Right cardiac atrium (tissue), 5 donors: ENCODE measurements around the gene SIPA1L3. TPM values are rescaled to one million over a fixed set of nuclear protein-coding genes. Genes with fewer than 3 reads are reported as not detected.

Experiments used
- ATAC-seq, 2 donors: fragments of 200-7000 bp; cut with Tn5 transposase; one replicate each; pipeline versions ENCODE4 v1.8.0 to v1.9.1; 2020; ENCODE audit warnings: moderate library complexity in 2 of 2, mild to moderate bottlenecking in 1 of 2
- DNase-seq, 3 donors: peaks; one replicate each; pipeline ENCODE4 v3.0.0-alpha.2; 2020
- H3K27ac ChIP-seq: one replicate; pipeline ENCODE4 v1.5.1; 2013; ENCODE audit warnings: mild to moderate bottlenecking, low read length, control low read depth, moderate library complexity
- H3K27me3 ChIP-seq: one replicate; pipeline ENCODE4 v1.6.1; 2013; ENCODE audit not compliant: control insufficient read depth, insufficient read depth
- H3K4me1 ChIP-seq: one replicate; pipeline ENCODE4 v1.6.1; 2013; ENCODE audit warnings: low read length; ENCODE audit not compliant: control insufficient read depth, insufficient read depth
- H3K4me3 ChIP-seq: one replicate; pipeline ENCODE4 v1.5.1; 2013; ENCODE audit warnings: low read length, control low read depth
- H3K9me3 ChIP-seq: one replicate; pipeline ENCODE4 v1.6.1; 2013; ENCODE audit warnings: low read length; ENCODE audit not compliant: control insufficient read depth
- WGBS: extraction: QIAGEN DNeasy Blood & Tissue Kit; methylation state at CpG from one replicate; pipeline ENCODE4 v1.1.7; 2013; 5-methylcytosine and 5-hydroxymethylcytosine counted together
- intact Hi-C, 4 donors: fragments of 100-400 bp; cut with DNase I; formaldehyde crosslinking; loops; one replicate each; pipeline versions ENCODE4 v1.11.0 to v1.14.0; 2022 to 2023
- polyA plus RNA-seq: library from polyadenylated mRNA; stranded (reverse); fragments of 200-250 nt; gene quantifications from one replicate; pipeline ENCODE4 v1.2.3, GENCODE V29; 2013
- total RNA-seq, 4 donors: library from RNA; stranded (reverse); fragmentation: NEBNext Ultra II Directional; extraction: Animal tissue kit (Norgen Biotek cat#: 25700); gene quantifications; one replicate each; pipeline ENCODE4 v1.2.1, GENCODE V29; 2021
- donor health status: healthy with polysubstance abuse.
- donor health status: DM: no; HTN: yes; CAD: no.
- donor health status: DM: no; HTN: no; CAD: no.
- donor health status: DM: no; HTN: yes; CAD: no; lungs with severe emphysema.
- donor health status: DM: yes; HTN: yes; CAD: no.

Gene SIPA1L3
- total and polyA plus RNA-seq, 5 donors = 7.5 to 19.8 (median 10.2) TPM

GRCh38 chr19:37946132-37946531, 39.1 kb downstream of the SIPA1L3 start:
- Histone ChIP-seq H3K27me3 (no peaks in the 10 kb centered on the region), H3K4me3 (no peak overlapping the region), H3K9me3 (no peaks in the 10 kb centered on the region), H3K4me1 (no peaks in the 10 kb centered on the region), H3K27ac (no peak overlapping the region)
- DNase-seq = no peak
- 97% methylated on average over 6 of the region's 6 CpGs for WGBS
- no peak for ATAC-seq
- intact Hi-C loops = no loop called here

DNA sequence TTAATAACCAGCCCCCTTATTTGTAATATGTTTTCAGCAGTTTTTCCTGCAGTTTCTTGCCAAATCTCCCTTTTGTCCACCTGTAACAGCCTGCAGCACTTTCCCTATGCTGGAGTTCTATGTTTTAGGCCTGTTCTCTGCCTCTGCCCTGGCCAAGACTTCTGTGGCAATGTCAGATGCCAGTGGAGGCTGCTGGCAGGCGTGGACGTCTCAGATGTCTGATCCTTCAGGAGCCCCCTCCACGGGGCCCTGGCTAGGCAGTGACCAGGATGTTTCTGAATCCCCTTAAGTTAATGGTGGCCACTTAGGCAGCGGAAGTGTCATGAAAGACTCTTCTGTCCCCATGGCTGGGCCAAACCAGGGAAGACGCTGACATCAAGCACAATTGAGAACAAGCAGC, 40.8 kb downstream of the SIPA1L3 start:
- no peaks in the 10 kb centered on the region for H3K27me3 ChIP-seq
- H3K9me3 ChIP-seq = no peaks in the 10 kb centered on the region
- DNase-seq = no peak
- intact Hi-C loops = no loop called here
- WGBS = 85% methylated on average over 5 of the region's 5 CpGs
- H3K4me1 ChIP-seq = no peaks in the 10 kb centered on the region
- H3K27ac ChIP-seq = no peak overlapping the region
- no peak overlapping the region for H3K4me3 ChIP-seq
- ATAC-seq = no peak

DNA sequence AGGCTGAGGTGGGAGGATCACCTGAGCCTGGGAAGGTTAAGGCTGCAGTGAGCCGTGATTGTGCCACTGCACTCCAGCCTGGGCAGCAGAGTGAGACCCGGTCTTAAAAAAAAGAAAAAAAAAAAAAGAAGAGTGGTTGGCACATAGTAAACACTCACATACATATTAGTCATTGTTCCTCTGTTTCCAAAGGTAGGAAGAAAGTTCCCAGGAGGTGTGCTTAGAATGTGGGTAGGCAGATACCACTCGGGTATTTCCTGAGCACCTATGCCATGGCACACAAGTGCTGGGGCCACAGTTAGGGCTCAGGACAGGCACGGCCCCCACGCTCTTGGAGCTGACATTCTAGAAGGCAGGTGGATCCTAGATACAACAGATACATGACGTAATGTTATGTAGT, 41.4 kb downstream of the SIPA1L3 start:
- Histone ChIP-seq H3K4me1 (no peaks in the 10 kb centered on the region), H3K27me3 (no peaks in the 10 kb centered on the region), H3K4me3 (no peak overlapping the region), H3K9me3 (no peaks in the 10 kb centered on the region), H3K27ac (no peak overlapping the region)
- 93% methylated on average over 6 of the region's 6 CpGs for WGBS
- DNase-seq (no peak), ATAC-seq (no peak)
- intact Hi-C loops = no loop called here

- no peak for ATAC-seq
- H3K9me3 ChIP-seq = no peaks in the 10 kb centered on the region
- intact Hi-C loops = no loop called here
- no peak for DNase-seq
- WGBS = 88% methylated on average over 25 of the region's 25 CpGs
- no peak overlapping the region for H3K4me3 ChIP-seq
- no peaks in the 10 kb centered on the region for H3K4me1 ChIP-seq
- H3K27me3 ChIP-seq = no peaks in the 10 kb centered on the region
- H3K27ac ChIP-seq = no peak overlapping the region
These were observed 43.6 kb downstream of the SIPA1L3 start for GRCh38 chr19:37950471-37951175.

DNA sequence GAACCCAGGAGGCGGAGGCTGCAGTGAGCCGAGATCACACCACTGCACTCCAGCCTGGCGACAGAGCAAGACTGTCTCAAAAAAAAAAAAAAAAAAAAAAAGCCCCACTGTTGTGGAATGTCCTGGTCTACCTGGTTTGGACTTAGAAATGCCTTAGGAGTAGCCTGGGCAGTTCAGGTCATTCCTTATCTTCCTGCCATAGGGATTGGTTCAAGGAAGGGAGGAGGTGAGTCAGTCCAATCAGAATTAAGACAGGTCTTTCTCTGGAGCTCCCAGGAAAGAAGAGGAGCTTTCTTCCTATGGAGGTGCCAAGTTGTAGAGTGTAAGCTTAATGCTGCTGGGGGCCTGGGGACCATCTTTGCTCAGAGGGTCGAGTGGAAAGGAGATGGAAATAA, 44.8 kb downstream of the SIPA1L3 start:
- 84% methylated on average over 4 of the region's 4 CpGs for WGBS
- intact Hi-C loops = no loop called here

DNA sequence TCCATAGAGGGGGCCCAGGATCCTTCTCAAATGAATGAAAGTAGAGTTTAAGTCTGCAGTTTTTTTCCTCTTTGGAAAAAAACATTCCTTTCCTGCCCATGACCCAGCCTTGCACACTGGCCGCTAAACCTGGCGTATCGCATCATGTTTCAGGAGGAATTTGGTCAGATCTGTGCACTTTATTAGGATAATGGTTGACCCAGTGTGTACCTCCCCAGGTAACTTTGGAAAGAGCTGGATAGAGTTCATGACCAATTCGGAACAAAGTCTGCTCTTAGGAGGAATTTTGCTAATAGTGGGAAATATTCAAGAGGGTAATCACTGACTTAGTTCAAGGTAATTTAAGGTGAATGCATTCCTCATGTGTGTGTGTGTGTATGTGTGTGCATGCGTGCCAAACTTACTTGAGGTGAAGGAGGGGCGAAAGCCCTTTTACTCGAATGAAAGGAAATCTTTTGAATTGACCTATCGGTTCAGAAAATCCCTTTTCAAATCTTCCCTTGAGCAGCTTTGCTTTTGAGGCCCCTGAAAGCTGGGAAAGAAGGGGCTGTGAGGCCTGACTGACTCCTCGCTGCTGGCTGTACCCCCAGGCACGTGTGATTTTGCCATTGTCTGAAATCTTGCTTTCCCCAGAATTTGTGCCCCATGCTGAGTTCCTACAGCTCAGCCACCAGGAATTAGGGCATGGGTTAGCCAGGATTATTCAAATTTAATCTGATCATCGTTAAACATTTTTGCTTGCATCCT, 46.3 kb downstream of the SIPA1L3 start:
- intact Hi-C loops = no loop called here
- DNase-seq (no peak), ATAC-seq (no peak)
- no peak overlapping the region for H3K27ac ChIP-seq
- H3K27me3 ChIP-seq = no peaks in the 10 kb centered on the region
- H3K4me1 ChIP-seq = no peaks in the 10 kb centered on the region
- H3K4me3 ChIP-seq = no peak overlapping the region
- H3K9me3 ChIP-seq = no peaks in the 10 kb centered on the region
- WGBS = 85% methylated on average over 11 of the region's 11 CpGs

More for the DNA sequence above, 44.8 kb downstream of the SIPA1L3 start:
- no peak overlapping the region for H3K4me3 ChIP-seq
- no peaks in the 10 kb centered on the region for H3K4me1 ChIP-seq
- no peak for ATAC-seq
- DNase-seq = no peak
- no peak overlapping the region for H3K27ac ChIP-seq
- H3K9me3 ChIP-seq = no peaks in the 10 kb centered on the region
- H3K27me3 ChIP-seq = no peaks in the 10 kb centered on the region

DNA sequence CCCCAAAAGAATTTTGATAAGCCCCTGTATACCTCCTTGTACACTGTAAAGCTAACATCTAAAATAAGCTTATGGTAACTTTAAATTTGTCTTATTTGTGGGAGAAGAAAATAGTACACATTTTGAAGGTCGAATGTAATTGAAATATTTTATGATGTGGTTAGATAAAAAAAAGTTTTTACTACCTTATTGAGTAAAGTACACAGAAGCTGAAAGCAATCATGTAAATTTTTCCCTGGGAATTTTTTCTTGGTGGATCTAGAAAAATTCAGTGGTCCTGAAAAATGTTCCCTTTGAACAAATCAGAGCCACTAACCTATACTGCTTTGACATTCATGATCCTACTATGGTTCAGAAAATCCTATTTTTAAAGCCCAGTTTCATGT, 46.9 kb downstream of the SIPA1L3 start:
- Histone ChIP-seq H3K4me3 (no peak overlapping the region), H3K27me3 (no peaks in the 10 kb centered on the region), H3K27ac (no peak overlapping the region), H3K4me1 (no peaks in the 10 kb centered on the region), H3K9me3 (no peaks in the 10 kb centered on the region)
- DNase-seq (no peak), ATAC-seq (no peak)
- intact Hi-C loops = no loop called here
- 64% methylated on average over 1 of the region's 1 CpG for WGBS

- DNase-seq (no peak), ATAC-seq (no peak)
- H3K9me3 ChIP-seq = no peaks in the 10 kb centered on the region
- 68% methylated on average over 10 of the region's 10 CpGs for WGBS
- no peaks in the 10 kb centered on the region for H3K27me3 ChIP-seq
- no peak overlapping the region for H3K27ac ChIP-seq
- no peak overlapping the region for H3K4me3 ChIP-seq
- intact Hi-C loops = no loop called here
- no peaks in the 10 kb centered on the region for H3K4me1 ChIP-seq
These were observed 47.4 kb downstream of the SIPA1L3 start for GRCh38 chr19:37954421-37954874.

- 92% methylated on average over 8 of the region's 8 CpGs for WGBS
- Histone ChIP-seq H3K27me3 (no peaks in the 10 kb centered on the region), H3K4me1 (no peaks in the 10 kb centered on the region), H3K27ac (no peak overlapping the region), H3K9me3 (no peaks in the 10 kb centered on the region), H3K4me3 (no peak overlapping the region)
- no peak for DNase-seq
- intact Hi-C loops = no loop called here
- ATAC-seq = no peak
These were observed 49.0 kb downstream of the SIPA1L3 start for GRCh38 chr19:37955986-37956385.

DNA sequence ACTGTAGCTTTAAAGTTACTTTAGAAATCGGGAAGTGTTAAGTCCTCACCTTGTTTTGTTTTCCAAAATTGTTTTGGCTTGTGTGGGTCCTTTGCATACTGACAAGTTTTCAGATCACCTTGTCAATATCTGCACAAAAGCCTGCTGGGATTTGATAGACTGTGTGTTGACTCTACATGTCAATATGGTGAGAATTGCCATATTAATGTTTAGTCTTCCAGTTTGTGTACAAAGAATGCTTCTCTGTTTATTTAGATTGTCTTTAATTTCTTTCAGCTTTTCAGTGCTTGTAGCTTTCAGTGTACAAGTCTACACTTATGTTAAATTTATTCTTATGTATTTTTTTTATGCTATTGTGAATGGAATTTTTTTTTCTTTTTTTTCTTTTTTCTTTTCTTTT, 50.2 kb downstream of the SIPA1L3 start:
- 96% methylated on average over 1 of the region's 1 CpG for WGBS
- Histone ChIP-seq H3K9me3 (no peaks in the 10 kb centered on the region), H3K4me1 (no peaks in the 10 kb centered on the region), H3K27me3 (no peaks in the 10 kb centered on the region), H3K27ac (no peak overlapping the region), H3K4me3 (no peak overlapping the region)
- DNase-seq (no peak), ATAC-seq (no peak)
- intact Hi-C loops = no loop called here

- no peak for ATAC-seq
- no peak for DNase-seq
These were observed 52.7 kb downstream of the SIPA1L3 start for GRCh38 chr19:37959665-37960114.

More at GRCh38 chr19:37959665-37960114, 52.7 kb downstream of the SIPA1L3 start:
- Histone ChIP-seq H3K27ac (no peak overlapping the region), H3K9me3 (no peaks in the 10 kb centered on the region), H3K4me1 (no peaks in the 10 kb centered on the region), H3K27me3 (no peaks in the 10 kb centered on the region), H3K4me3 (no peak overlapping the region)
- 35% methylated on average over 3 of the region's 3 CpGs for WGBS
- intact Hi-C loops = no loop called here
